GM12878 (cell line): Measurements from ENCODE around the gene MAST4. TPM values are rescaled to one million over a fixed set of nuclear protein-coding genes. Genes with fewer than 3 reads are reported as not detected.

Experiments
- ATAC-seq: fragments of 200-7000 bp; cut with Tn5 transposase; 3 replicates; pipeline ENCODE4 v1.9.1; 2020; ENCODE audit warnings: mild to moderate bottlenecking, moderate library complexity
- BruUV-seq: library from RNA; stranded (reverse); fragments of 400-500 nt; replicated peaks from 2 replicates; lab custom pipeline; 2021; lab: Mats Ljungman, UMichigan
- CTCF ChIA-PET: fragments of 300-600 bp; sonication (Branson Sonifier 250); formaldehyde crosslinking; extraction: SDS; loops from one replicate; lab custom pipeline; 2021; ENCODE audit warnings: inconsistent platforms; lab: Yijun Ruan, JAX
- POLR2A ChIA-PET: fragments of 350-600 bp; formaldehyde crosslinking; extraction: SDS; loops from one replicate; lab custom pipeline; 2021; ENCODE audit warnings: inconsistent platforms; lab: Charles Lee
- RAD21 ChIA-PET: fragments of 300-600 bp; sonication (Branson Sonifier 250); formaldehyde crosslinking; loops from one replicate; lab custom pipeline; 2023; ENCODE audit warnings: antibody characterized with exemption; ENCODE audit not compliant: unreplicated experiment; lab: Charles Lee
- SMC1A ChIA-PET: fragments of 300-600 bp; sonication (Branson Sonifier 250); formaldehyde crosslinking; loops from one replicate; lab custom pipeline; 2023; ENCODE audit not compliant: unreplicated experiment, uncharacterized antibody; lab: Charles Lee
- DNase-seq: peaks from one replicate; pipeline ENCODE4 v3.0.0-alpha.2; 2011; ENCODE audit warnings: low read depth, low spot score
- FAIRE-seq: peaks from 3 replicates; lab custom pipeline; 2011; peaks lifted over from hg19 to GRCh38; lab: Jason Lieb, UNC
- H2AFZ ChIP-seq: 2 replicates; pipeline ENCODE4 v1.6.0; 2011; ENCODE audit warnings: low read depth, low read length, control low read depth; ENCODE audit not compliant: control insufficient read depth
- H3K27ac ChIP-seq: 2 replicates; pipeline ENCODE4 v1.5.1; 2011; ENCODE audit warnings: control low read depth; ENCODE audit not compliant: control insufficient read depth, insufficient read depth
- H3K27me3 ChIP-seq, 2 experiments: replicated peaks in 1 of 2; 2 replicates each; pipeline versions ENCODE4 v1.6.0 to v1.6.1; 2011; ENCODE audit warnings: low read length in 1 of 2; ENCODE audit not compliant: control insufficient read depth in 2 of 2, insufficient read depth in 2 of 2
- H3K36me3 ChIP-seq, 2 experiments: 2 replicates each; pipeline ENCODE4 v1.5.1; 2011; ENCODE audit warnings: low read length in 1 of 2; ENCODE audit not compliant: control insufficient read depth in 2 of 2, insufficient read depth in 2 of 2
- H3K4me1 ChIP-seq: 2 replicates; pipeline ENCODE4 v1.6.1; 2011; ENCODE audit warnings: mild to moderate bottlenecking, low read length, moderate library complexity, mixed read lengths; ENCODE audit not compliant: control insufficient read depth, insufficient read depth
- H3K4me2 ChIP-seq: 2 replicates; pipeline ENCODE4 v1.6.0; 2011; ENCODE audit warnings: control low read depth; ENCODE audit not compliant: control insufficient read depth, insufficient read depth
- H3K4me3 ChIP-seq: fragments of 200-600 bp; sonication (generic); 2 replicates; pipeline ENCODE4 v1.5.1; 2016
- H3K79me2 ChIP-seq: 2 replicates; pipeline ENCODE4 v1.6.0; 2011; ENCODE audit warnings: low read length; ENCODE audit not compliant: control insufficient read depth, insufficient read depth
- H3K9ac ChIP-seq: 2 replicates; pipeline ENCODE4 v1.8.0; 2011; ENCODE audit warnings: low read length, control low read depth, mixed read lengths; ENCODE audit not compliant: control insufficient read depth, insufficient read depth
- H3K9me3 ChIP-seq: replicated peaks from 3 replicates; pipeline ENCODE4 v1.5.1; 2011; ENCODE audit warnings: mild to moderate bottlenecking, low read length; ENCODE audit not compliant: control insufficient read depth, insufficient read depth
- H4K20me1 ChIP-seq: 2 replicates; pipeline ENCODE4 v1.6.0; 2011; ENCODE audit not compliant: control insufficient read depth, insufficient read depth
- BHLHE40 ChIP-seq, 2 experiments: fragments of 450-650 bp in 1 of 2; IDR thresholded peaks; 2 replicates each; pipeline ENCODE4 v1.6.1; 2011 to 2017; ENCODE audit warnings: low read depth in 2 of 2, borderline replicate concordance in 1 of 2, improper control_type of control experiment in 1 of 2, low read length in 1 of 2, mild to moderate bottlenecking in 1 of 2
- HDAC2 ChIP-seq: fragments of 200-600 bp; sonication (generic); IDR thresholded peaks from 2 replicates; pipeline ENCODE4 v1.6.1; 2017
- NFIC ChIP-seq: IDR thresholded peaks from 2 replicates; pipeline ENCODE4 v1.6.1; 2012; ENCODE audit warnings: low read depth, mild to moderate bottlenecking, inconsistent platforms, low read length, moderate library complexity
- NFXL1 ChIP-seq: fragments of 450-650 bp; IDR thresholded peaks from 2 replicates; pipeline ENCODE4 v1.6.1; 2017; ENCODE audit warnings: antibody characterized with exemption, mild to moderate bottlenecking, borderline replicate concordance
- POU2F2 ChIP-seq: IDR thresholded peaks from 3 replicates; pipeline ENCODE4 v1.6.1; 2011; ENCODE audit warnings: low read depth, mild to moderate bottlenecking, low read length, borderline replicate concordance
- SMAD5 ChIP-seq: IDR thresholded peaks from 2 replicates; pipeline ENCODE4 v1.6.1; 2016; ENCODE audit warnings: antibody characterized with exemption, low read depth
- STAT3 ChIP-seq: IDR thresholded peaks from 2 replicates; pipeline ENCODE4 v1.6.1; 2011; ENCODE audit warnings: low read depth, low read length, improper control_type of control experiment
- ZZZ3 ChIP-seq: IDR thresholded peaks from 2 replicates; pipeline ENCODE4 v1.6.1; 2011; ENCODE audit warnings: low read depth; ENCODE audit not compliant: control insufficient read depth, insufficient read length
- WGBS: methylation state at CpG from one replicate; pipeline ENCODE4 v1.1.6; 2016; ENCODE audit warnings: low lambda C conversion rate; ENCODE audit not compliant: insufficient replicate concordance, insufficient coverage; ENCODE audit errors: missing lambda C conversion rate; 5-methylcytosine and 5-hydroxymethylcytosine counted together
- in situ Hi-C: fragments of 300-500 bp; cut with MboI; formaldehyde crosslinking; loops from 9 replicates; pipeline ENCODE4 v1.14.3; 2018; ENCODE audit warnings: mixed read lengths
- intact Hi-C: fragments of 100-400 bp; cut with micrococcal nuclease; formaldehyde crosslinking; loops from one replicate; pipeline ENCODE4 v1.14.2; 2022; ENCODE audit not compliant: unreplicated experiment
- polyA plus RNA-seq, 11 experiments: library from polyadenylated mRNA; depleted of rRNA in 4 of 11; unstranded in 6 of 11; stranded (reverse) in 5 of 11; fragments of >200 nt; fragmentation: Nextera tagmentation in 4 of 11; fragmentation: Illumina TruSeq in 1 of 11; extraction: Ambion mirVana in 4 of 11; extraction: Trizol in 1 of 11; gene quantifications; 1 replicate in 1 of 11; 2 replicates in 10 of 11; pipeline versions ENCODE4 v1.2.1 to v1.2.3, GENCODE V29; 2011 to 2016; ENCODE audit warnings: inconsistent platforms in 2 of 11, missing spikeins in 2 of 11, low read depth in 1 of 11
- total RNA-seq, 4 experiments: library from RNA; depleted of rRNA in 3 of 4; stranded (reverse); fragments of >200 nt in 3 of 4; fragmentation: Illumina TruSeq in 1 of 4; extraction: Trizol in 1 of 4; gene quantifications; 2 replicates each; pipeline versions ENCODE4 v1.2.1 to v1.2.3, GENCODE V29; 2013 to 2021
- TF ChIP-seq, protein P1 (sequence below): fragments of 450-650 bp; IDR thresholded peaks from 2 replicates; pipeline ENCODE4 v1.6.1; 2017; ENCODE audit warnings: mild to moderate bottlenecking
- TF ChIP-seq, protein P2 (sequence below): fragments of 150-350 bp; IDR thresholded peaks from 2 replicates; pipeline ENCODE4 v1.6.1; 2016; ENCODE audit warnings: low read depth, low read length
- TF ChIP-seq, protein P3 (sequence below): fragments of 450-650 bp; IDR thresholded peaks from 2 replicates; pipeline ENCODE4 v1.6.1; 2014; ENCODE audit warnings: mild to moderate bottlenecking

The MAST4 gene
- total and polyA plus RNA-seq, 10 of the 15 experiments (the other 5 are each of a cell fraction or from before 2014, with no cell fraction given): 0.02 to 1.6 (median 0.29) TPM; not detected in 1

DNA sequence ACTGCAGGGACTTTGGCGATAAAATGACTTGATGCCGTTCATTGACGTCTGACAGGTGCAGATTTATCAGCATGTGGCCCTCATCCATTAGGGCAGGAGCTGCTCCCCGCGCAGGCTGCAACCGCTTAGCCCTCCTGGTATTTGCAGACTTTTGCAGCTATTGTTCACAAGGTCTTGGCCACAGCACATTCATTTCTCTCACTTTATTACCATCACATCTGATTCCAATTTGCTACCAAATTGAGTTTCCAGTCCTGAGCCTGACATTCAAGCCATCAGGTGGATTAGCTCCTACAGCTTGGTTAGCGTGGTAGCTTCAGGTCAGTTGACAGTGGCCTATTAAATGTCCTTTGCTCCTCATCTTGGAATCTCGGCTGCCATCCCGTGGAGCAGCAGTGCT, 301.2 kb downstream of the MAST4 start (continued):
- TF ChIP-seq, protein P1, sequence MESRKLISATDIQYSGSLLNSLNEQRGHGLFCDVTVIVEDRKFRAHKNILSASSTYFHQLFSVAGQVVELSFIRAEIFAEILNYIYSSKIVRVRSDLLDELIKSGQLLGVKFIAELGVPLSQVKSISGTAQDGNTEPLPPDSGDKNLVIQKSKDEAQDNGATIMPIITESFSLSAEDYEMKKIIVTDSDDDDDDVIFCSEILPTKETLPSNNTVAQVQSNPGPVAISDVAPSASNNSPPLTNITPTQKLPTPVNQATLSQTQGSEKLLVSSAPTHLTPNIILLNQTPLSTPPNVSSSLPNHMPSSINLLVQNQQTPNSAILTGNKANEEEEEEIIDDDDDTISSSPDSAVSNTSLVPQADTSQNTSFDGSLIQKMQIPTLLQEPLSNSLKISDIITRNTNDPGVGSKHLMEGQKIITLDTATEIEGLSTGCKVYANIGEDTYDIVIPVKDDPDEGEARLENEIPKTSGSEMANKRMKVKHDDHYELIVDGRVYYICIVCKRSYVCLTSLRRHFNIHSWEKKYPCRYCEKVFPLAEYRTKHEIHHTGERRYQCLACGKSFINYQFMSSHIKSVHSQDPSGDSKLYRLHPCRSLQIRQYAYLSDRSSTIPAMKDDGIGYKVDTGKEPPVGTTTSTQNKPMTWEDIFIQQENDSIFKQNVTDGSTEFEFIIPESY: no peak
- TF ChIP-seq BHLHE40 (IDR thresholded peaks at IDR 0.05; ENCODE audit: borderline replicate concordance in 1 of 2, low read depth in 2 of 2, low read length in 1 of 2) (no peak), POU2F2 (no peak), NFIC (no peak), ZZZ3 (no peak), STAT3 (no peak)

DNA sequence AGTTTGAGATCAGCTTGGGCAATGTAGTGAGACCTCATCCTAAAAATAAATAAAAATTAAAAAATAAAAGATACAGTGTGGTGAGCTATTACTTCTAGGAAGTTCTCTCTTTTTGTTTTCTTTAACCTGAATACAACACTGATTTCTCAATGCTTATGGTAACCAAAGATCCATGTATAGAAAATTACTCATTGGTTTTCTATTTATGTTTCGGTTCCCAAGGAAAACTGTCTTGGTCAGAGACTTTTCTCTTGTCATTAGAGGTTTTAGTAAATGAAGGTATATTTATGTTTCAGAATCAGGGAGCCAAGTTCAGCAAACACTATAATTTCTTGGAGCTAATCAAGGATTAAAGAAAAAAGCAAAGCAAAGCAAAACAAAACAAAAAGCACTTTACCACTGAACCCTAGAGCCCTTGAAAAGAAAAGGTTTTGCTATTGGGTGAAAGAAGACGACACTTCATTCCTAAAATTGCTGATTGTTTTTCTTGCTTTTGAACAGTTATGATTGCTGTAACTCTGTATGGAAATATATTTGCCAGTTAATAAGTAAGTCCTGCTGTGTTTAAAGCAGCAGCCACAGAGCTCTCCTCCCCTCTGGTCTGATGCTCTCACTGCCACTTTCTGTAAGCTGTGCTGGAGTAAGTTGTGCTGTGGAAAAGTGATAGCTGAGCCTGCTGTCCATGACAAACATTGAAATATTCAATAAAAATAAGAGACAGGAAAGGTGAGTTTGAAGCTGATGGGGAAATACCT, 302.2 kb downstream of the MAST4 start:
- H3K36me3 ChIP-seq: no peaks in the 10 kb centered on the region
- 40% methylated on average over 2 of the region's 2 CpGs for WGBS
- intact Hi-C loops: no loop called here
- SMC1A ChIA-PET: interaction anchor here (1.1 to 1.3 kb wide), 2 partner anchors 9 to 15 kb away, joined by 3 to 6 read pairs; no protein-coding TSS in a partner anchor
- no peaks in the 10 kb centered on the region for H4K20me1 ChIP-seq
- no peaks in the 10 kb centered on the region for H3K27me3 ChIP-seq
- no peaks in the 10 kb centered on the region for H3K79me2 ChIP-seq
- H3K9ac ChIP-seq: no peak overlapping the region
- no TSS peak for BruUV-seq
- H3K9me3 ChIP-seq: no peaks in the 10 kb centered on the region
- FAIRE-seq (no peak), DNase-seq (no peak)
- no peaks in the 10 kb centered on the region for H3K4me1 ChIP-seq
- in situ Hi-C loops: no loop called here
- H2AFZ ChIP-seq: no peak overlapping the region
- no peak overlapping the region for H3K4me3 ChIP-seq
- H3K4me2 ChIP-seq: no peak overlapping the region
- TF ChIP-seq SMAD5: no peak
- TF ChIP-seq, protein P2, sequence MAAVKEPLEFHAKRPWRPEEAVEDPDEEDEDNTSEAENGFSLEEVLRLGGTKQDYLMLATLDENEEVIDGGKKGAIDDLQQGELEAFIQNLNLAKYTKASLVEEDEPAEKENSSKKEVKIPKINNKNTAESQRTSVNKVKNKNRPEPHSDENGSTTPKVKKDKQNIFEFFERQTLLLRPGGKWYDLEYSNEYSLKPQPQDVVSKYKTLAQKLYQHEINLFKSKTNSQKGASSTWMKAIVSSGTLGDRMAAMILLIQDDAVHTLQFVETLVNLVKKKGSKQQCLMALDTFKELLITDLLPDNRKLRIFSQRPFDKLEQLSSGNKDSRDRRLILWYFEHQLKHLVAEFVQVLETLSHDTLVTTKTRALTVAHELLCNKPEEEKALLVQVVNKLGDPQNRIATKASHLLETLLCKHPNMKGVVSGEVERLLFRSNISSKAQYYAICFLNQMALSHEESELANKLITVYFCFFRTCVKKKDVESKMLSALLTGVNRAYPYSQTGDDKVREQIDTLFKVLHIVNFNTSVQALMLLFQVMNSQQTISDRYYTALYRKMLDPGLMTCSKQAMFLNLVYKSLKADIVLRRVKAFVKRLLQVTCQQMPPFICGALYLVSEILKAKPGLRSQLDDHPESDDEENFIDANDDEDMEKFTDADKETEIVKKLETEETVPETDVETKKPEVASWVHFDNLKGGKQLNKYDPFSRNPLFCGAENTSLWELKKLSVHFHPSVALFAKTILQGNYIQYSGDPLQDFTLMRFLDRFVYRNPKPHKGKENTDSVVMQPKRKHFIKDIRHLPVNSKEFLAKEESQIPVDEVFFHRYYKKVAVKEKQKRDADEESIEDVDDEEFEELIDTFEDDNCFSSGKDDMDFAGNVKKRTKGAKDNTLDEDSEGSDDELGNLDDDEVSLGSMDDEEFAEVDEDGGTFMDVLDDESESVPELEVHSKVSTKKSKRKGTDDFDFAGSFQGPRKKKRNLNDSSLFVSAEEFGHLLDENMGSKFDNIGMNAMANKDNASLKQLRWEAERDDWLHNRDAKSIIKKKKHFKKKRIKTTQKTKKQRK: no peak
- no peak for TF ChIP-seq NFXL1
- no peak for TF ChIP-seq HDAC2
- TF ChIP-seq, protein P3, sequence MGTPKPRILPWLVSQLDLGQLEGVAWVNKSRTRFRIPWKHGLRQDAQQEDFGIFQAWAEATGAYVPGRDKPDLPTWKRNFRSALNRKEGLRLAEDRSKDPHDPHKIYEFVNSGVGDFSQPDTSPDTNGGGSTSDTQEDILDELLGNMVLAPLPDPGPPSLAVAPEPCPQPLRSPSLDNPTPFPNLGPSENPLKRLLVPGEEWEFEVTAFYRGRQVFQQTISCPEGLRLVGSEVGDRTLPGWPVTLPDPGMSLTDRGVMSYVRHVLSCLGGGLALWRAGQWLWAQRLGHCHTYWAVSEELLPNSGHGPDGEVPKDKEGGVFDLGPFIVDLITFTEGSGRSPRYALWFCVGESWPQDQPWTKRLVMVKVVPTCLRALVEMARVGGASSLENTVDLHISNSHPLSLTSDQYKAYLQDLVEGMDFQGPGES: no peak
- TF ChIP-seq, all 136 proteins: peak for 0
- POLR2A ChIA-PET: no interaction called here
- ATAC-seq: no peak
- no peak overlapping the region for H3K27ac ChIP-seq
- RAD21 ChIA-PET: no interaction called here
- CTCF ChIA-PET: interaction anchor here (0.5 to 0.6 kb wide), 2 partner anchors 405 to 1759 kb away, joined by 3 read pairs; no protein-coding TSS in a partner anchor
